ENCODE results near the gene BBOX1. TPM values are rescaled to one million over a fixed set of nuclear protein-coding genes. Genes with fewer than 3 reads are reported as not detected.

The BBOX1 gene
- total and polyA plus RNA-seq, 2 donors (not counting 3 experiments of a cell fraction or from before 2014, with no cell fraction given): not detected

- H3K4me3 ChIP-seq (replicated peaks in 1 of 3; ENCODE audit: insufficient read depth in 1 of 3, low read depth in 1 of 3, low read length in 3 of 3): no peak overlapping the region
- intact Hi-C loops (cut with micrococcal nuclease): no loop called here
- no peak for TF ChIP-seq POLR2A (IDR thresholded peaks at IDR 0.05; ENCODE audit: low read depth, low read length)
- TF ChIP-seq GATA2 (IDR thresholded peaks at IDR 0.05; ENCODE audit: insufficient read depth, insufficient read length, low read depth, low read length): no peak
- no peak for TF ChIP-seq MYC (IDR thresholded peaks at IDR 0.05; ENCODE audit: low read depth, low read length)
- no peak for TF ChIP-seq FOS (IDR thresholded peaks at IDR 0.05; ENCODE audit: borderline replicate concordance, insufficient read depth, low read length)
- TF ChIP-seq JUN (IDR thresholded peaks at IDR 0.05; ENCODE audit: borderline replicate concordance, insufficient read depth, insufficient read length, low read depth): no peak
- TF ChIP-seq CTCF (IDR thresholded peaks at IDR 0.05; ENCODE audit: extremely low read depth in 1 of 2, insufficient read depth in 1 of 2, low read depth in 1 of 2, low read length in 2 of 2): no peak
- no peak for TF ChIP-seq EZH2 (IDR thresholded peaks at IDR 0.05; ENCODE audit: borderline replicate concordance, low read depth, low read length, severe bottlenecking)
- no peak for TF ChIP-seq POLR2AphosphoS5 (IDR thresholded peaks at IDR 0.05; ENCODE audit: insufficient read depth, low read depth, low read length)
- no peak for TF ChIP-seq MAX (IDR thresholded peaks at IDR 0.05; ENCODE audit: insufficient read depth, insufficient read length)
- FAIRE-seq: no peak
- H3K27ac ChIP-seq (ENCODE audit: insufficient read depth, low read depth, low read length): no peak overlapping the region
- dilution Hi-C loops (cut with MboI; ENCODE audit: extremely low pct_ligation_motif_present, low sequenced_read_pairs): no loop called here
- no peak overlapping the region for H3K4me2 ChIP-seq (ENCODE audit: insufficient read depth, low read length)
- CTCF ChIA-PET: no interaction called here
- no peak for DNase-seq (ENCODE audit: low read depth, low spot score)
- POLR2A ChIA-PET: no interaction called here
- H3K9ac ChIP-seq (replicated peaks; ENCODE audit: extremely low read depth, insufficient read depth, low read length): no peak overlapping the region
- no peaks in the 10 kb centered on the region for H3K36me3 ChIP-seq (ENCODE audit: control insufficient read depth in 2 of 2, extremely low read depth in 1 of 2, insufficient read depth in 2 of 2, low read length in 2 of 2)
- H3K9me3 ChIP-seq (replicated peaks; ENCODE audit: control insufficient read depth, insufficient read depth, low read length): no peaks in the 10 kb centered on the region
- H3K27me3 ChIP-seq (ENCODE audit: control insufficient read depth in 2 of 2, insufficient read depth in 2 of 2, low read length in 2 of 2): no peaks in the 10 kb centered on the region
- BruUV-seq (replicated peaks): no TSS peak
- H4K20me1 ChIP-seq (replicated peaks; ENCODE audit: control insufficient read depth, extremely low read depth, insufficient read depth, low read length): no peaks in the 10 kb centered on the region
- H2AFZ ChIP-seq (ENCODE audit: low read depth, low read length): no peak overlapping the region
- no peaks in the 10 kb centered on the region for H3K4me1 ChIP-seq (ENCODE audit: control insufficient read depth, extremely low read depth, insufficient read depth, low read length)
- no peaks in the 10 kb centered on the region for H3K79me2 ChIP-seq (ENCODE audit: control insufficient read depth, insufficient read depth, low read length)
- no peaks in the 10 kb centered on the region for H3K9me1 ChIP-seq (replicated peaks; ENCODE audit: control insufficient read depth, extremely low read depth, insufficient read depth, low read length)
Observed at GRCh38 chr11:27083241-27083640, 42.6 kb downstream of the BBOX1 start.
